Epithelial cell of proximal tubule (primary cell): Measurements from ENCODE around the gene USP48. TPM values are rescaled to one million over a fixed set of nuclear protein-coding genes. Genes with fewer than 3 reads are reported as not detected.

ENCODE experiments used
- DNase-seq: peaks from one replicate; pipeline ENCODE4 v3.0.0-alpha.2; 2011; ENCODE audit warnings: low read depth
- H3K4me3 ChIP-seq: 2 replicates; pipeline ENCODE4 v1.5.1; 2011; ENCODE audit warnings: low read depth, mild to moderate bottlenecking, low read length
- total RNA-seq: library from RNA; depleted of rRNA; stranded (reverse); fragments of >200 nt; gene quantifications from 2 replicates; pipeline ENCODE4 v1.2.3, GENCODE V29; 2015
- TF ChIP-seq, protein P1 (sequence below): conservative IDR thresholded peaks from 2 replicates; pipeline ENCODE4 v1.5.1; 2012; ENCODE audit warnings: low read depth, mild to moderate bottlenecking, low read length

The USP48 gene
- total RNA-seq, 1 donor from 2014 or later: 24.0 TPM

DNA sequence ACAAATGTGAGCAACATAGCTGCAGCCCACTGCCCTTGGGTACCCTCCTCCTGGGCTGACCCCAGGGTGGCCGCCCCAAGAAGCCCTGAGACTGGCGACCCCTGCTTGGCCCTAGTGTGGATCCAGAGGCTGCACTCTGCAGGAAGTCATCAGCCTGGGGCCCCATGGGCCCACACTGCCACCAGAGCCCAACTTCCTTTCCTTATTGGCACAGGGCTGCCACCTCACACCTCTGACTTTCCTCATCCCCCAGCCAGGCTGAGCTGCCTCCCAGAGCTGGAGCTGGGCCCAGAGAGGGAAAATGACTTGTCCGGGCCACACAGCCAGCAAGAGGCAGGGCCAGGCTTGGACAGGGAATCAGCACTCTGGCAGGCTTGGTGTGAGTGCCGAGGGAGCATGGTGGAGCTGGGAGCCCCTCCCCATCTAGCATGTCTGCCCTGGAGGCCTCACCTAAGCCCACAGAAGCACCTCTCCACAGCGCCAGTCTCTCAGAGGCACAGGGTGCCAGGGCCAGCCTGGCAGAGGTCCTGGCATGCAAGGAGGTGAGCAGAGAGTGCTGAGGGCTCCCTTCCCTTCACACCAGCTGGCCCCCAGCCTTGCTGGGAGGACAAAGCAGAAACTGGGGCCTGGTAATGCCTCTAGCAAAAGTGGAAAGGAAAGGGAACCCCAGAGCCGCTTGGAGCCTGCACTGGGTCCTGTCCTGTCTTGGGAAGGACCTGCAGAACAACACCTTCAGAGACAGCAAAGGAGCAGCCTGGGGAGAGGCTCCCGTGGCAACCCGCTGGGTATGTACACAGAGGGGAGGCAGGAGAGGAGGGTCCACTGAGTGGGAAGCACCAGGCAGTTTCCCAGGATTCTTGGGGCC is 117.0 kb downstream of the USP48 start:
- no peak for DNase-seq
- H3K4me3 ChIP-seq: no peak overlapping the region
- TF ChIP-seq, protein P1, sequence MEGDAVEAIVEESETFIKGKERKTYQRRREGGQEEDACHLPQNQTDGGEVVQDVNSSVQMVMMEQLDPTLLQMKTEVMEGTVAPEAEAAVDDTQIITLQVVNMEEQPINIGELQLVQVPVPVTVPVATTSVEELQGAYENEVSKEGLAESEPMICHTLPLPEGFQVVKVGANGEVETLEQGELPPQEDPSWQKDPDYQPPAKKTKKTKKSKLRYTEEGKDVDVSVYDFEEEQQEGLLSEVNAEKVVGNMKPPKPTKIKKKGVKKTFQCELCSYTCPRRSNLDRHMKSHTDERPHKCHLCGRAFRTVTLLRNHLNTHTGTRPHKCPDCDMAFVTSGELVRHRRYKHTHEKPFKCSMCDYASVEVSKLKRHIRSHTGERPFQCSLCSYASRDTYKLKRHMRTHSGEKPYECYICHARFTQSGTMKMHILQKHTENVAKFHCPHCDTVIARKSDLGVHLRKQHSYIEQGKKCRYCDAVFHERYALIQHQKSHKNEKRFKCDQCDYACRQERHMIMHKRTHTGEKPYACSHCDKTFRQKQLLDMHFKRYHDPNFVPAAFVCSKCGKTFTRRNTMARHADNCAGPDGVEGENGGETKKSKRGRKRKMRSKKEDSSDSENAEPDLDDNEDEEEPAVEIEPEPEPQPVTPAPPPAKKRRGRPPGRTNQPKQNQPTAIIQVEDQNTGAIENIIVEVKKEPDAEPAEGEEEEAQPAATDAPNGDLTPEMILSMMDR: no peak

DNA sequence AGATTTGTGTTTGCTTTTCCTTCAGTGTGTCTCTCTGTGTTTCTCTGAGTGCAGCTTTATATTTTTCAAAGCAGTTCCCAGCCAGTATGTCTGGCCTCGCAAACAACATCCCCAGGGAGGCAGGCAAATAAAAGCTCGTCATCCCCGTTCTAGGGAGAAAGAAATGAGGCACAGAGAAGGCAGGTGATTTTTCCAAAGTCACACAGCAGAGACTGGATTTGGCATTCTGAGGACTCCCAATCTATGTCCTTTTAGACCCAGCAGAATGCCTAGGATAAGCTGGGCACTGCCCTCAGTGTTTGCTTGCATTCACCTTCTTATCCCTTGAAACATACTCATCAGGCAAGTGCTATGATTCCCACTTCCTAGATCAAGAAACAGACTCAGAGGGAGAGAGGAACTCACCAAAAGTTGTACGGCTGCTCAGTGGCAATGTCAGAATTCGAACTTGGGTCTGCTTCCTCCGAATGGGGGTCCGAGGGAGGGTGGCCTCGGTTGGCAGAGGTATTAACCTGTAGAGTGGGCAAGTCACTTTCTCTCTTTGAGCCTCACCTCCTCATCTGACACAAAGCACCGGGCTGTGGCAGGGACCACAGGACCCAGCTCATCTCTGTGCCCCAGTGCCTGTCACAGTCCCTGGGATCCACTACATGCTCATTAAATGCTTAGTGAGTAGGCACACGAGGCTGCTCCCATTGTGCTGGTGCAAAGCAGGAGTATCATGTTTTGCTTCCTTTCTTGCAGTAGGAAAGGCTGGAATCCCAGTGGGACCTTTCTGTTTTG is 118.0 kb downstream of the USP48 start:
- H3K4me3 ChIP-seq: no peak overlapping the region
- DNase-seq: no peak
- TF ChIP-seq, protein P1: no peak

DNA sequence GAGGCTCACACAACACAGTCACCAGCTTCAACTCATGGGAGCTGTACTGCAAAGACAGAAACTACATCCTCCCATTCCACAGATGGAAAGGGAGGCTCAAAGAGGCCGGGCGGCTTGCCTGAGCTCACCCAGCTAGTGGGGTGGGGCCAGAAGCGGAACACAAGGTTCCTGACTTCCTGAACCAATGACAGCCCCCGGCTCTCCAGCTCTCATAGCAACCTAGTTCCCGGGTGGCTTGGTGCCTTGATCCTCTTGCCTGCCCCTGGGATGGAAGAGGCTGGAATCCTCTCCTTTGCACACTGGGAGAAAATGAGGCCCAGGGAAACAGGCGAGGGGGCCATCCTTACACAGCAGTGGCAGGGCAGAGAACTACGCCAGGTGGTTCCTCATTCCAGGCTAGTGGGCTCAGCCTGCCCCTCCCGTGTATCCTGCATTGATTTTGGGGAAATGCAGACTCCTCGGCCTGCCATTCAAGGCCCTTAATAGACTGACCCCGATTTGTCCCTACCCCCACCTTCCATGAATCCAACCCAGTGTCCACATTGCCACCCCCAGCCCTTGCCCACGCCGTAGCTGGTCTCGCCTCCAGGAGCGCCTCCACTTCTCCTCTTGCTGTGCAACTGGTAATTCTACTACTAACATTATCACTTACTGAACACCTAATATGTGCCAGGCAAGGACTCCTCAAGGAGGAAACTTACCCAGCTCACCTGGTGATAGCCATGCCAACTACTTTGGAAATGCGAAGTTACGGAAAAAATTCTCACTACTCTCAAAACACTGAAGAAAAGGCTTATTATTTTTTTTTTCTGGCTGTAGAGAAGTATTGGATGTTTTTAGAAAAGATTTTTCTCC is 118.8 kb downstream of the USP48 start:
- no peak overlapping the region for H3K4me3 ChIP-seq
- no peak for DNase-seq
- TF ChIP-seq, protein P1: no peak

DNA sequence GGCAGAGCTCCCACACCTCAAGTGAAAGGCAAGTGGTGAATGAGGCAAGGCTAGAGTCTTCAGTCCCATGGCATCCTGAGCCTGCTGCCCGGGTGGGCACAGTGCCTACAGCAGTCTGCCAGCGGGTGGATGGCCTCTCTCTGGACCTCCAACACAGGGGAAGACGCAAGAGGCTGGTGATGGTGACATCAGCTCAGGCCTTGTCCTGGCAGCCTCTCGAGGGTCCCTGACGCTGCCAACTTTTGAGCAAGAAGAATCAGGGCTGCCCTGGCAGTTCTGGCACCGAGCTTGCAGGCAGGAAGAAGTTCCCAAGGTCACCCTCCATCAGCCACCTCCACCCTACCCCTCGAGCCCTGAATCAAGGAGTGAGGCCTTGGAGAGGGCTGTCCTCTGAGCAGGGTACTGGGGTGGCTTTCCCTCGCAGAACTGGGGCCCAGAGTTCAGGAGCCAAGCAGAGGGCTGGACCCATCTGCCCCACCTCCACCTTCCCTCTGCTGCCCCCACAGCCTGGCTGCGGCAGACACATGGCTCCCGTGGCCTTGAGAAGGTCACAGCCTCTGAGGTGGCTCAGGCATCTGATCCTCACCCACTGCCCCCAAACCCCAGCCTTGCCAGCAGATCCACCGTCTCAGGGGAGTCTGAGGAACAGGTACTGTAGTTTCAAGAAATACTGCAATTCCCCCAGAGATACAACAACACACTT is 119.5 kb downstream of the USP48 start:
- no peak overlapping the region for H3K4me3 ChIP-seq
- DNase-seq: no peak
- TF ChIP-seq, protein P1: no peak

DNA sequence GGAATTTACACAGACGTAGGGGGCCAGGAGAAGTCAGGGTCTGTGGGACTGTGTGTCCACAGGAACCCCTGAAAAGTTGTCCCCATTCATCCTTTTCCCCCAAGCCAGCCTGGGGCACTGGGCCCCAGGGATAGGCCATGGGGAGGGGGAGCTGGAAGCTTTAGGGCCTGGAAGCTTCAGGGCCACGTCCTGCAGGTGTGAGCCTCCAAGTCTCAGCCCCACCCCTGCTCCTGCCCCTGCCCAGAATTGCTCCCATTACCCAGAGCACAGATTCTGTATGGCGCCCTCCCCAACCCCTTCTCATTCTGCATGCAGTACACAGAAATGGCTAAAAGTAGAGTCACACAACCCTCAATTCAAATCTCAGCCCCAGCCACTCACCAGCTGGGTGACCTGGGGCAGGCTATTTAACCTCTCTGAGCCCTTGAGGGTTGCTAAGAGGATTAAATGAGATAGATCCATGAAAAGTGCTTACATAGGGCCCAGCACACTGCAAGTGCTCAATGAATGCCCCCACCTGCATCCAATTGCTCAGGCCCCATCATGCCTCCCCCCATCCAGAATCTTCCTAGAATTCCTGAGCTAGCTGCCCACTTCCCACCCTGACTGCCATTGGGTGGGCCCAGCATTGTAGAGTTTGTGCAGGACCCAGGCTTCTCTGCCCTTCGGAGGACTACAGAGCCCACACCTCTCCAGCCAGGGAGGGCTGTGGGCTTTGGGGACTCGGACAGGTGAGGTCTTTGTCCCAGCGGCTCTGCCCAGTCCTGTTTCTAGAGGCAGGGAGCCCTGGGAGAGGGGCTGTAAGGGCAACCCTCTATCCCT is 120.3 kb downstream of the USP48 start:
- TF ChIP-seq, protein P1: no peak
- DNase-seq: no peak
- no peak overlapping the region for H3K4me3 ChIP-seq

DNA sequence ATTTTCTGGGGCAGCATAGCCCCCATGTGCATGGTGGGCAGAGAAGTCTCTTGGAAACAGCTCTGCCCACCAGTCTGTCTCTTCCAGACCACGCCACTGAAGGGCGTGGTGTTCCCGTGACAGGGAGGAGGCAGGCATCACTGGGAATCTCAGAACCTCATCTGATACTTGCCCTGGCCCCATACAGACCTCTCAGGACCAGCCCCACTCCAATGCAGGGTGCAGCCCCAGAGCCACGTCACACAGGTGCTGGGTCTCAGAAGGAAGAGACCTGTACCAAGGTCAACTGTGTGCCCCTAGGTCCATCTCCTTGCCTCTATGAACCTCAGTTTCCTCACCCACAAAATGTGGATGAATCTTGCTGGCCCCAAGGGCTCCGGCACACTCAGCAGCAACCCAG is 121.1 kb downstream of the USP48 start:
- no peak for DNase-seq
- no peak overlapping the region for H3K4me3 ChIP-seq
- TF ChIP-seq, protein P1: no peak
